Measurements from ENCODE around the gene KCNJ15.

KCNJ15 gene

DNA sequence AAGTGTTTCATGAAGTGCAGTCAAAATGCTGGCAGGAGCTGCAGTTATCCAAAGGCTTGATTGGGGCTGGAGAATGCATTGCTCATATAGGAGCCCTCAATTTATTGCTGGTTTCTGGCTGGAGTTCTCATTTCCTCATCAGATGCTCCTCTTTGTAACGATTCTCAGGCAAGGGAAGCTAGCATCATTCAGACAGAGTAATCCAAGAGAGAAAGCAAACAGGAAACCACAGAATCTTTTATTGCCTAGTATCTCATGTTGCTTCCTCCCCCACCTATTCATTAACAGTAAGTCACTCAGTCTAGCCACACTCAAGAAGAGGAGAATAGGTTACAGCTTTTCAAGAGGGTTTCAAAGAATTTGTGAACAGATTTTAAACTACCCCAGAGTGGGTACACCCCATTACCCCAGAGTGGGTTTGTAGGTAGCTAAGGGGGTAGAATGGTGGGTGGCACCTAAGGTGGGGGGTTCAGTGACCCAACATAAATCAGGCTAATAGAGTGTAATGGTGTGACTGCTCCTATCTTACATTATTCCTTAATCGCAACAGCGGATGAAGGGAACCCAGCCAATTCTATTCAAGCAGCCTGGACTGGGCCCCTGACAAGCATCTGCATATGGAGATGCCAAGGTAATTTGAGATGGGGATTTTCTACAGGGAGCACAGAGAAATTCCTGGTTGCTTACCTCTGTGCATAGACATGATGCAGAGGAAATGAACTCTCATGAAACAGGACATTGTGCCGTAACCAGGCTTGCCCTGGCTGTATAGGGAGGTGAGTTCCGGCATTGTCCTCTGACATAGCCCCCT, 67.1 kb downstream of the KCNJ15 start:
- no peaks in the 10 kb centered on the region for H3K9me3 ChIP-seq (ENCODE audit: insufficient read depth, low read depth, low read length)
- peak overlapping the region; percentile 45; the same call in 1 of the 2 replicates for H3K4me3 ChIP-seq (ENCODE audit: low read length)
- H3K4me1 ChIP-seq (ENCODE audit: insufficient read depth, low read length): peaks cover 23% of the 10 kb centered on the region
- no peaks in the 10 kb centered on the region for H3K27me3 ChIP-seq (ENCODE audit: insufficient read depth, low read length)
- peak overlapping the region; percentile 25; the same call in 1 of the 2 replicates for H3K9ac ChIP-seq (ENCODE audit: low read depth, low read length)
- no peaks in the 10 kb centered on the region for H3K36me3 ChIP-seq (ENCODE audit: insufficient read depth, low read depth, low read length)
- H3K27ac ChIP-seq (ENCODE audit: low read length): peak overlapping the region; percentile 20

DNA sequence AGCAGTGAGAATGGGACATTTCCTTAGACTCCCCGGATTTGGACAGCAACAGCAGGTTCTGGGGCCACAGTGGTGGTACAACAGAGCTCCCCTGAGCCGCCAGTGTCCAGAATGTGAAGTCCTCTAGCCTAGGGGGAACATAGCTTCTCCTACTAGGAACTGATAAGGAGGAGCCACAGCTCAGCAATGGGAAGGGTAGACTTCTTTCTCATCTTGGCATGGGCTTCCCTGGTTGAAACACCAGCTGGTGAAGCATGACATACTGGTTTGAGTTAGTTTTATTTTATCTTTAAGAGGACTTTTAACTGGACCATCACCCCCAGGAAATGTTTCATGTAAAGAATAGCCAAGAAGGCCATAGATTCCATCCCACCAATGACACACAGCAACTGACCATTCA, 68.4 kb downstream of the KCNJ15 start:
- Histone ChIP-seq H3K27me3 (ENCODE audit: insufficient read depth, low read length) (no peaks in the 10 kb centered on the region), H3K9ac (ENCODE audit: low read depth, low read length) (no peak overlapping the region), H3K36me3 (ENCODE audit: insufficient read depth, low read depth, low read length) (no peaks in the 10 kb centered on the region), H3K4me1 (ENCODE audit: insufficient read depth, low read length) (peaks cover 23% of the 10 kb centered on the region), H3K4me3 (ENCODE audit: low read length) (no peak overlapping the region), H3K9me3 (ENCODE audit: insufficient read depth, low read depth, low read length) (no peaks in the 10 kb centered on the region; the same call in 1 of the 2 replicates), H3K27ac (ENCODE audit: low read length) (no peak overlapping the region)

DNA sequence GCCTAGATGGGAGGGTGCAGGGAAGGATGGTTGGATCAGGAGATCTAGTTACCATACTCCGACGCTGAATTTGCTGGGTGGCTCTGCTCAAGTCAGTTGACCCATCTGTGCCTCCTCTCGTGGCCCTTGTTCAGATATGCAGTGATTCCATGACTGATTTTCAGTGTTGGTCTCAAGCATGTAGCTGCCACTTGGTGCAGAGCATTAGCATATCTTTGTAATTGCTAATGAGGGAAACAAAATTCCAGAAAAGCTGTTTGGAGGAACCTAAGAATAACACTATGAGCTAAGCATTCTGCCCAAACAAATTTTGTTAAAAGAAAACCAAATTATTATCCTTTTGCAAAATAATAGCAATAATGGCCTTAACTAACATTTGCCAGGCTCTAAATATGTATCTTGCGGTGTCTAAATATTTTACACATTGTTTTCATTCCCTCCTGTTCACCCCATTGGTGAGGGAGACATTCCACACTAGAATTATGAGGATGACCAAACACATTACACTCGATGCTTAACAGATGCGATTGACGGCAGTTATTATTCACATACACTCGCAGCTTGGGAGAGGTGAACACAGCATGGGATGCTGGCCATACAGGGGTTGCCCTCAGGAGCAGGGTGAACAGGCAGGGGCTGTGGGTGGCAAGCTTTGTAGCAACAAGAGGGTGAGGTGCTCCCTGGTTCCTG, 69.1 kb downstream of the KCNJ15 start:
- H3K4me1 ChIP-seq (ENCODE audit: insufficient read depth, low read length): peaks cover 23% of the 10 kb centered on the region
- H3K9ac ChIP-seq (ENCODE audit: low read depth, low read length): no peak overlapping the region
- no peaks in the 10 kb centered on the region; the same call in 1 of the 2 replicates for H3K9me3 ChIP-seq (ENCODE audit: insufficient read depth, low read depth, low read length)
- no peak overlapping the region for H3K27ac ChIP-seq (ENCODE audit: low read length)
- H3K4me3 ChIP-seq (ENCODE audit: low read length): no peak overlapping the region
- H3K27me3 ChIP-seq (ENCODE audit: insufficient read depth, low read length): no peaks in the 10 kb centered on the region
- no peaks in the 10 kb centered on the region for H3K36me3 ChIP-seq (ENCODE audit: insufficient read depth, low read depth, low read length)

DNA sequence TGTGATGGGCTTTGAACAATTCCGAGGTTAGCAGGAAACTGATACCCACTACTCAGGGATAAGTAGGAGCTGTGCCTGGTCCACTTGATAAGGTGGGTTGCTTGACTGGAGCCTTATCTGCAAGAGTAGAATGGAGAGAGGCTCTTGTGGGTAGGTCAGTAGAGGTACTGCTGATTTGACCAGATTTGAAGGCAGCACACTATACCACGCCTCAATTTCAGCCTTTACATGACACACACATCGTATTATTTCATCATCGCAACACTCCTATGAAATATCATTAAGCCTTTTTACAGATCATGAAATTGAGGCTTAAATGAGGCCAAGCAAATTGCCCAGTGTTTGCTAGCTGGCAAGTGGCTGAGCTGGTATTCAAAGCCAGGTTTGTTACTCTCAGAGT, 69.6 kb downstream of the KCNJ15 start:
- Histone ChIP-seq H3K27me3 (ENCODE audit: insufficient read depth, low read length) (no peaks in the 10 kb centered on the region), H3K9me3 (ENCODE audit: insufficient read depth, low read depth, low read length) (no peaks in the 10 kb centered on the region; the same call in 1 of the 2 replicates), H3K36me3 (ENCODE audit: insufficient read depth, low read depth, low read length) (no peaks in the 10 kb centered on the region), H3K9ac (ENCODE audit: low read depth, low read length) (no peak overlapping the region), H3K4me1 (ENCODE audit: insufficient read depth, low read length) (peaks cover 23% of the 10 kb centered on the region), H3K4me3 (ENCODE audit: low read length) (no peak overlapping the region), H3K27ac (ENCODE audit: low read length) (no peak overlapping the region)

DNA sequence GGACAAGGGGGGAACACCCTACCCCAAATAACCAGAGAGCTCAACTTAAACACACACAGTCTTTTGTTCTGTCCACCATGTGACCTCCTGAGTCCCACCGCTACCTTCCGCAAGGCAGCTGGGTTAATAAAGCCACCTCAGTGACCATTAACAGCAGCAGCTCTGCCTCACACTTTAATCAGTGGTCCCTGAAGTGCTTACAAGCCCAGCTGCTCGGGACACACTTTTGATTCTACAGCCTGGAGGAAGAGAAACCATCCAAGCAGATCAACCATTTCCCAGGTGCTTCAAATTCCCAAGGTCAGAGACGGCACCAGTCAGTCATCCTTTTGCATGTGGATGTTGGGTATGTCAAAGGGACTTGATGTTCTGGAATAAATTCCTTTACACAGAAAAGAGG, 70.1 kb downstream of the KCNJ15 start:
- Histone ChIP-seq H3K4me3 (ENCODE audit: low read length) (no peak overlapping the region), H3K4me1 (ENCODE audit: insufficient read depth, low read length) (peaks cover 23% of the 10 kb centered on the region), H3K9ac (ENCODE audit: low read depth, low read length) (no peak overlapping the region), H3K36me3 (ENCODE audit: insufficient read depth, low read depth, low read length) (no peaks in the 10 kb centered on the region), H3K9me3 (ENCODE audit: insufficient read depth, low read depth, low read length) (no peaks in the 10 kb centered on the region; the same call in 1 of the 2 replicates), H3K27me3 (ENCODE audit: insufficient read depth, low read length) (no peaks in the 10 kb centered on the region), H3K27ac (ENCODE audit: low read length) (no peak overlapping the region)

DNA sequence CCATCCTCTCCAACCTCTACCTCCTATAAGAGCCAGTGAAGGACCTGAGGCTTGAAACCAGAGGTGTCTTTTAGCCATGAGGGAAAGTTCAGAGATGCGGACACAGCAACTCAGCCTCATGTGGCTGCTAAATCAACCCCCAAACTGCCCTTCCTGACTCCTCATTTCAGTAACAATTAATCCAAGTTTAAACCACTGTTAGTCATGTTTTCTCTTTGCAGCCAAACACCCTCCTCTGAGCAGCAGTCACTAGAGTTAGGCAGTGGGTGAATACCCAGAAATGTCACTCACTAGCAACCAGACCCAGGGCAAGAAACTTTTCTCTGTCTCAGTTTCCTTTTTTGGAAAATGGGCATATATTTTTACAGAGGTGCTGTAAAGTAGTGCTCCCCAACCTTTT, 71.2 kb downstream of the KCNJ15 start:
- Histone ChIP-seq H3K9me3 (ENCODE audit: insufficient read depth, low read depth, low read length) (no peaks in the 10 kb centered on the region; the same call in 1 of the 2 replicates), H3K9ac (ENCODE audit: low read depth, low read length) (no peak overlapping the region), H3K27ac (ENCODE audit: low read length) (no peak overlapping the region), H3K27me3 (ENCODE audit: insufficient read depth, low read length) (no peaks in the 10 kb centered on the region), H3K36me3 (ENCODE audit: insufficient read depth, low read depth, low read length) (no peaks in the 10 kb centered on the region), H3K4me1 (ENCODE audit: insufficient read depth, low read length) (peaks cover 23% of the 10 kb centered on the region), H3K4me3 (ENCODE audit: low read length) (no peak overlapping the region)

DNA sequence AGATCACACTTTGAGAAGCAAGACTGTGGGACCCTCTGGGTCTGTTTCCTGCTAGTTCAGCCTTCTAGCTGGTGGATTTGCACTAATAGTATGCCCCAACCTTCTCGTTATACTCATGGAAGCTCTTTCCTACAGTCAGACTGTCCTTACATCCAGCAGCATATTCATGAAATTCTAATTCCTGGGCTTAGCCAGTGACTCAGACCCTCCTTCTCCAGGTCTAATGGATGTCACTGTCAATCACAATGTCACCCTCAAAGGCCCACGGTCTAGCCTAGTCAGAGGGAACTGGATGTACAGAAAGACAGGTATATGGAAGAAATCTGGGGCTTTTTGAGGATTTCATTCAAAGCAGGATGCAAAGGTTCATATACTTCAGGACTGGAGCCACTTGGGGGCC, 72.4 kb downstream of the KCNJ15 start:
- H3K9me3 ChIP-seq (ENCODE audit: insufficient read depth, low read depth, low read length): no peaks in the 10 kb centered on the region; the same call in 1 of the 2 replicates
- no peaks in the 10 kb centered on the region for H3K27me3 ChIP-seq (ENCODE audit: insufficient read depth, low read length)
- no peaks in the 10 kb centered on the region for H3K36me3 ChIP-seq (ENCODE audit: insufficient read depth, low read depth, low read length)
- H3K9ac ChIP-seq (ENCODE audit: low read depth, low read length): no peak overlapping the region
- H3K4me1 ChIP-seq (ENCODE audit: insufficient read depth, low read length): peaks cover 17% of the 10 kb centered on the region
- no peak overlapping the region for H3K27ac ChIP-seq (ENCODE audit: low read length)
- no peak overlapping the region for H3K4me3 ChIP-seq (ENCODE audit: low read length)

DNA sequence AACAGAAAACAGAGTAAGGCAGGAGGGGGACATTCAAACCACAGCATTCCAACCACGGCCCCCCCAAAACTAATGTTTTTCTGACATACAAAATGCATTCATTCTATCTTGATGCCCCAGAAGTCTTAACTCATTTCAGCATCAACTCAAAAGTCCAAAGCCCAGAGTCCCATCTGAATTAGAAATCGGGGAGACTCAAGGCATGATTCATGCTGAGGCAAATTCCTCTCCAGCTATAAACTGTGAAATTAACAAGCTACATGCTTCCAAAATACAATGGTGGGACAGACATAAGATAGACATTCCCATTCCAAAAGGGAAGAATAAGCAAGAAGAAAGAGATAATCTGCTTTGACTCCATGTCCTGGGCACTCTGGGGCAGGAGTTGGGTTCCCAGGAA, 73.9 kb downstream of the KCNJ15 start:
- Histone ChIP-seq H3K4me1 (ENCODE audit: insufficient read depth, low read length) (peaks cover 6% of the 10 kb centered on the region), H3K27ac (ENCODE audit: low read length) (no peak overlapping the region), H3K27me3 (ENCODE audit: insufficient read depth, low read length) (no peaks in the 10 kb centered on the region), H3K4me3 (ENCODE audit: low read length) (no peak overlapping the region), H3K9ac (ENCODE audit: low read depth, low read length) (no peak overlapping the region), H3K9me3 (ENCODE audit: insufficient read depth, low read depth, low read length) (no peaks in the 10 kb centered on the region; the same call in 1 of the 2 replicates), H3K36me3 (ENCODE audit: insufficient read depth, low read depth, low read length) (no peaks in the 10 kb centered on the region)

DNA sequence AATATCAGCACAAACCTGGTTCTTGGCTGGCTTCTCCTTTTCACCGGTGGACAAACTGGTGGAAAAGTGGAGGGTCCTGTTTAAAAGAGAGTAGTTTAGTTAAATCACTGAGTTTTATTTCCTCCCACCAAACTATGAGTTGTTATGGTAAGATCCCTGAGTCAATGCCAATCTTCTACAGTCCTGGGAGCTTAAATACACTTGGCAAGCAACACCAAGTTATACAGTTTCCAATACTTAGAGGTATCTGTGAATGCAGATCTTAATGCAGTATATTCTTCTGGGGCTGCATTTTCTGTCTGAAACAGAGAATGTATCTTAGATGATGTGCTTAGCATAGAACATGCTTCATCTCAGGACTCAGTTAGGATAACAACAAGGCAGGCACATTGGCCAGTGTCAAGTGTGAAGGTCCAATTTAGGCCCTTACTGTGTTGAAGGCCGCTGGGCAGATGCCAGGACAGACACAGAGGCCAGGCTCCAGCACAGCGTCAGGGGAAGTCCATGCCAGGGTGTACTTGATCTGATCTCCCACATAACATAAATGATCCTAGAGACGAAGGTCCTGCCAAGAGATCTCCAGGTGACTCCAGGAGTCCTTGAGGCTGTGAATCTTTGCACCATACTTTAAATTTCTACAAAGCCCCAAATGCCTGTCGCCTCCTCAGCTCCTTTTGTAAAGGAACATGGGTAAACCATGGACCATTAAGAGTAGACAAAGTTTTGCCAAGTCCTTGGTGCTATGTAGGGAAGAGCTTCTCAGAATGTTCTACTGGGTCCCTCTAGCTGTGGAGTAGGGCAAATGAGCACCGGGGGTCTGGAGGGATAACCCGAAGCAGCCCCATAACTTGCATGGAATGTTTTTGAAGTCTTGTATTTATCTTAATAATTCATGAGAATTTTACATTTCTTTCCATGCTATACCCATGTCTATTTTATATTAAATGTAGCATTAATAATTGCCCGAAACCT, 76.8 kb downstream of the KCNJ15 start:
- no peak overlapping the region for H3K27ac ChIP-seq (ENCODE audit: low read length)
- H3K27me3 ChIP-seq (ENCODE audit: insufficient read depth, low read length): no peaks in the 10 kb centered on the region
- H3K4me3 ChIP-seq (ENCODE audit: low read length): no peak overlapping the region
- H3K9me3 ChIP-seq (ENCODE audit: insufficient read depth, low read depth, low read length): no peaks in the 10 kb centered on the region; the same call in 1 of the 2 replicates
- no peaks in the 10 kb centered on the region for H3K36me3 ChIP-seq (ENCODE audit: insufficient read depth, low read depth, low read length)
- no peak overlapping the region for H3K9ac ChIP-seq (ENCODE audit: low read depth, low read length)
- H3K4me1 ChIP-seq (ENCODE audit: insufficient read depth, low read length): no peaks in the 10 kb centered on the region

DNA sequence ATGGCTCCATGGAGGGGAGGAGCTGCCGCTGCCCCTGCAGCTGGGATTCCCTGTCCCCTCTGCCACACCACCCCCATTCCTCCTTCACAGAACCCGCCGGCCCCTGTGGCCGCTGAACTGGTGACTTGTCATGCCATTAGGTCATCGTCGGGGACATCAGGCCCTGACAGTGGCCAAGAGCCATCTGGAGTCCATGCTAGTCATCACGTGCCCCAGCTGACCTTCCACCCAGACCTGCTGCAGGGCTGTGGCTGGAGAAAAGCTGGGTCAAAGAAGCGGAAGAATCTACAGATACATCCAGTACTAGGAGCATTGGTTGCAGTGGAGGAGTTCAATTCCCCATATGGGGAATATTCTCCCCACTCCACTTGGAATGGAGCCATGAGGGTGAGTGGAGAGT, 78.1 kb downstream of the KCNJ15 start:
- Histone ChIP-seq H3K4me3 (ENCODE audit: low read length) (no peak overlapping the region), H3K9me3 (ENCODE audit: insufficient read depth, low read depth, low read length) (no peaks in the 10 kb centered on the region; the same call in 1 of the 2 replicates), H3K9ac (ENCODE audit: low read depth, low read length) (no peak overlapping the region), H3K36me3 (ENCODE audit: insufficient read depth, low read depth, low read length) (no peaks in the 10 kb centered on the region), H3K27me3 (ENCODE audit: insufficient read depth, low read length) (no peaks in the 10 kb centered on the region), H3K27ac (ENCODE audit: low read length) (no peak overlapping the region), H3K4me1 (ENCODE audit: insufficient read depth, low read length) (no peaks in the 10 kb centered on the region)

DNA sequence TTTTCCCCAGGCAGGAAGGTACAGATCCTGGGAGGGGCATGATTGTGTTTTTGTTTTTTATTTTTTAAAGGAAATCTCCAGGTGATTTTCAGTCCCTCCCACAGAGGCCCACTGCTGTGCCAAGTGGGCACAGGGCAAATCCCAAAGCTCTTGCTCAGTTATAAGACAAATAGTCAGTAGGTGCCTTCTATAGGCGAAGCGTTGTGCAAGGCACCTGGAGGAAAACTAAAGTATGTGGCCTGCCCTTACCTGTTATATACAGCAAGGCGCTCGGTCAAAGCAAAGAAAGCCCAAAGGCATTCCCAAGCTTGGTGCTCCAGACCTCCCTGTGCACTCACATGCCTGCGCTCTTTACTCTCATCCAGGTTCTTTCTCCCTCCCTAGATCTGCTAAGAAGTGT, 81.0 kb downstream of the KCNJ15 start:
- H3K9me3 ChIP-seq (ENCODE audit: insufficient read depth, low read depth, low read length): no peaks in the 10 kb centered on the region
- H3K9ac ChIP-seq (ENCODE audit: low read depth, low read length): no peak overlapping the region
- H3K4me3 ChIP-seq (ENCODE audit: low read length): no peak overlapping the region
- no peaks in the 10 kb centered on the region for H3K36me3 ChIP-seq (ENCODE audit: insufficient read depth, low read depth, low read length)
- no peaks in the 10 kb centered on the region for H3K27me3 ChIP-seq (ENCODE audit: insufficient read depth, low read length)
- no peak overlapping the region for H3K27ac ChIP-seq (ENCODE audit: low read length)
- no peaks in the 10 kb centered on the region for H3K4me1 ChIP-seq (ENCODE audit: insufficient read depth, low read length)

Measured in iPS-20b (cell line).